ENCODE measurements around the gene MAST4. TPM values are rescaled to one million over a fixed set of nuclear protein-coding genes. Genes with fewer than 3 reads are reported as not detected.

The MAST4 gene
- total RNA-seq, 2 donors from 2014 or later: 11.0 to 11.5 TPM

DNA sequence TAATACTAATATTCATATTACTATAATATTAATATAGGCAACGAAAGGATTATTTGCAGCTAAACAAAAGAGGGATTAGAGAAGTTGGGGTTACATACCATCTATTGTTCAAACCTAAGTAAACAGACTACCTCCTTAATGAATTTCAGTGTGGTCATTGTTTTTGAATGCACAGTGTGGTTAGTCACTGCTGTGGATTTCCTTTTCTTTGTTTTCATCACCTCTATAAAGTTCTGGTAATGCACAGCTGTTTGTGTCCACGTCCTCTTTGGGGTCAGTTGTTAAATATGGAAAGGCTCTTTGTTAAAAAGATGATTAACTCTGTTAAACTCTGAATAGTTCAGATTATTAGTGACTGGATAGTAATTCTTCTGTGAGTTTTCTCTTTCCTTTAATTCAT, 233.6 kb downstream of the MAST4 start:
- Histone ChIP-seq H3K27me3 (ENCODE audit: control insufficient read depth, insufficient read depth, low read length, poor library complexity, severe bottlenecking) (peaks cover 14% of the 10 kb centered on the region), H3K9ac (ENCODE audit: extremely low read depth, low read length, poor library complexity, severe bottlenecking) (no peak overlapping the region), H3K36me3 (ENCODE audit: control insufficient read depth, insufficient read depth, low read length) (no peaks in the 10 kb centered on the region), H3K4me3 (ENCODE audit: low read length) (no peak overlapping the region), H3K27ac (ENCODE audit: low read depth, low read length) (no peak overlapping the region), H3K4me1 (ENCODE audit: control insufficient read depth, insufficient read depth, low read length) (peaks cover 20% of the 10 kb centered on the region), H3K9me3 (ENCODE audit: control insufficient read depth, low read length) (no peaks in the 10 kb centered on the region)
- no peaks in the 10 kb centered on the region for H3K36me3 Mint-ChIP-seq (ENCODE audit: low read depth)
- 26% methylated on average over 1 of the region's 2 CpGs; no CpG with 5 or more reads in 1 of the 2 experiments for WGBS, 2 experiments (ENCODE audit: insufficient coverage in 1 of 2, insufficient read length in 1 of 2)
- H3K4me1 Mint-ChIP-seq: peaks cover 45% of the 10 kb centered on the region
- TF ChIP-seq CTCF (conservative IDR thresholded peaks at IDR 0.05): no peak
- no peaks in the 10 kb centered on the region for H3K9me3 Mint-ChIP-seq
- peaks cover 11% of the 10 kb centered on the region for H3K27me3 Mint-ChIP-seq (ENCODE audit: insufficient read depth)
- H3K4me3 Mint-ChIP-seq: no peak overlapping the region
- H3K27ac Mint-ChIP-seq: peak overlapping the region; percentile 60
- DNase-seq: no peak

GRCh38 chr5:66830636-66831035, 234.4 kb downstream of the MAST4 start:
- Mint-ChIP-seq H3K36me3 (ENCODE audit: low read depth) (no peaks in the 10 kb centered on the region), H3K9me3 (no peaks in the 10 kb centered on the region), H3K27me3 (ENCODE audit: insufficient read depth) (peaks cover 11% of the 10 kb centered on the region), H3K4me3 (no peak overlapping the region), H3K27ac (no peak overlapping the region), H3K4me1 (peaks cover 45% of the 10 kb centered on the region)
- H3K9me3 ChIP-seq (ENCODE audit: control insufficient read depth, low read length): no peaks in the 10 kb centered on the region
- no peak overlapping the region for H3K27ac ChIP-seq (ENCODE audit: low read depth, low read length)
- WGBS, 2 experiments (ENCODE audit: insufficient coverage in 1 of 2, insufficient read length in 1 of 2): no CpG with 5 or more reads among the region's 1 CpG
- H3K9ac ChIP-seq (ENCODE audit: extremely low read depth, low read length, poor library complexity, severe bottlenecking): no peak overlapping the region
- peaks cover 14% of the 10 kb centered on the region for H3K27me3 ChIP-seq (ENCODE audit: control insufficient read depth, insufficient read depth, low read length, poor library complexity, severe bottlenecking)
- peaks cover 20% of the 10 kb centered on the region for H3K4me1 ChIP-seq (ENCODE audit: control insufficient read depth, insufficient read depth, low read length)
- no peak for DNase-seq
- no peak for TF ChIP-seq CTCF (conservative IDR thresholded peaks at IDR 0.05)
- H3K4me3 ChIP-seq (ENCODE audit: low read length): no peak overlapping the region
- no peaks in the 10 kb centered on the region for H3K36me3 ChIP-seq (ENCODE audit: control insufficient read depth, insufficient read depth, low read length)

DNA sequence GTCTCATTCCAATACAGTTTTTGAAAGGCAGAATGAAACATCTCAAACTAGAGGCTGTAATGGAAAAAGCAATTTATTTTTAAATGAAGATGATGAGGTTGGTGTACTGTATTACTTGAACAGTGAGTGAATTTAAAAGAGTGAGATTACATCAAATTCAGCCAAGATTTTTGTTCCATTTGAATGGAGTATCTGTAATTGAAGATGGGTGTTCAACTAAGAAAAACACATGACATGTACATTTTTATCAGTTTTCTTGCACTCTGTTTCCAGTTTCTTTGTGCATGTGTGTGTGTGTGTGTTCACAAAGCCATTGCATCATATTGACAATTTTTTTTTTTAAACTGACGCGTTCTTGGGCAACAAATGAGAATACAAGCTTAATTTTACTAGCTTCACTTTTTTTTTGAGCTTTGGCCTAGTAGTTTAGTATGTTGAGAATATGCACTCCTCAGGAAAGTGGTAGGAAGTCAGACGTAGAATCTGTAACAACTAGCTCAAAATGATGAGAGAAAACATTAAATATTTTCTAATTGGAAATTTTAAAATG, 243.5 kb downstream of the MAST4 start:
- peaks cover 20% of the 10 kb centered on the region for H3K4me1 Mint-ChIP-seq
- Histone ChIP-seq H3K9me3 (ENCODE audit: control insufficient read depth, low read length) (no peaks in the 10 kb centered on the region), H3K36me3 (ENCODE audit: control insufficient read depth, insufficient read depth, low read length) (no peaks in the 10 kb centered on the region), H3K27me3 (ENCODE audit: control insufficient read depth, insufficient read depth, low read length, poor library complexity, severe bottlenecking) (no peaks in the 10 kb centered on the region), H3K4me3 (ENCODE audit: low read length) (no peak overlapping the region), H3K9ac (ENCODE audit: extremely low read depth, low read length, poor library complexity, severe bottlenecking) (no peak overlapping the region), H3K27ac (ENCODE audit: low read depth, low read length) (no peak overlapping the region), H3K4me1 (ENCODE audit: control insufficient read depth, insufficient read depth, low read length) (no peaks in the 10 kb centered on the region)
- no peak for DNase-seq
- TF ChIP-seq CTCF (conservative IDR thresholded peaks at IDR 0.05): no peak
- WGBS, 2 experiments (ENCODE audit: insufficient coverage in 1 of 2, insufficient read length in 1 of 2): 89% methylated on average over 3 of the region's 3 CpGs; no CpG with 5 or more reads in 1 of the 2 experiments
- H3K27me3 Mint-ChIP-seq (ENCODE audit: insufficient read depth): no peaks in the 10 kb centered on the region
- H3K4me3 Mint-ChIP-seq: no peak overlapping the region
- no peak overlapping the region for H3K27ac Mint-ChIP-seq
- no peaks in the 10 kb centered on the region for H3K9me3 Mint-ChIP-seq
- no peaks in the 10 kb centered on the region for H3K36me3 Mint-ChIP-seq (ENCODE audit: low read depth)

Data from endodermal cell (in vitro differentiated cells).